Fibroblast of lung (primary cell): Measurements from ENCODE around the gene ADH1C. TPM values are rescaled to one million over a fixed set of nuclear protein-coding genes. Genes with fewer than 3 reads are reported as not detected.

Experiments used
- DNase-seq, 2 donors: peaks; one replicate each; pipeline versions ENCODE4 v3.0.0 to v3.0.0-alpha.2; 2010; ENCODE audit warnings: low read depth in 2 of 2
- H2AFZ ChIP-seq: 2 replicates; pipeline ENCODE4 v1.5.1; 2012; ENCODE audit warnings: low read length, control low read depth, inconsistent platforms
- H3K27ac ChIP-seq: 2 replicates; pipeline ENCODE4 v1.5.1; 2011; ENCODE audit warnings: low read length, control low read depth; ENCODE audit not compliant: insufficient read depth
- H3K27me3 ChIP-seq: 2 replicates; pipeline ENCODE4 v1.5.1; 2011; ENCODE audit warnings: mild to moderate bottlenecking, low read length; ENCODE audit not compliant: control insufficient read depth, insufficient read depth
- H3K36me3 ChIP-seq: 2 replicates; pipeline ENCODE4 v1.5.1; 2011; ENCODE audit warnings: low read length; ENCODE audit not compliant: control insufficient read depth, insufficient read depth
- H3K4me1 ChIP-seq: 2 replicates; pipeline ENCODE4 v1.5.1; 2011; ENCODE audit warnings: low read length; ENCODE audit not compliant: control insufficient read depth, insufficient read depth; ENCODE audit errors: extremely low read depth
- H3K4me2 ChIP-seq: 2 replicates; pipeline ENCODE4 v1.5.1; 2011; ENCODE audit warnings: low read length, control low read depth; ENCODE audit not compliant: insufficient read depth; ENCODE audit errors: extremely low read depth
- H3K4me3 ChIP-seq, 4 experiments: fragments of 200-600 bp in 1 of 4; sonication (generic) in 1 of 4; replicated peaks in 1 of 4; 2 replicates each; pipeline ENCODE4 v1.5.1; 2011 to 2016; ENCODE audit warnings: low read length in 4 of 4, low read depth in 3 of 4, mild to moderate bottlenecking in 3 of 4, control low read depth in 2 of 4, inconsistent platforms in 1 of 4, mixed read lengths in 1 of 4; ENCODE audit not compliant: insufficient read depth in 1 of 4; ENCODE audit errors: control extremely low read depth in 1 of 4
- H3K79me2 ChIP-seq: 2 replicates; pipeline ENCODE4 v1.5.1; 2012; ENCODE audit warnings: mild to moderate bottlenecking, low read length, inconsistent platforms; ENCODE audit not compliant: control insufficient read depth, insufficient read depth
- H3K9ac ChIP-seq: 2 replicates; pipeline ENCODE4 v1.5.1; 2011; ENCODE audit warnings: mild to moderate bottlenecking, low read length, control low read depth; ENCODE audit not compliant: insufficient read depth
- H3K9me3 ChIP-seq: 2 replicates; pipeline ENCODE4 v1.5.1; 2012; ENCODE audit warnings: low read depth, low read length; ENCODE audit not compliant: control insufficient read depth, insufficient read depth
- H4K20me1 ChIP-seq: 2 replicates; pipeline ENCODE4 v1.5.1; 2011; ENCODE audit warnings: low read length; ENCODE audit not compliant: control insufficient read depth, insufficient read depth; ENCODE audit errors: extremely low read depth
- EZH2 ChIP-seq: IDR thresholded peaks from 2 replicates; pipeline ENCODE4 v1.5.1; 2012; ENCODE audit warnings: low read length, control low read depth, mild to moderate bottlenecking; ENCODE audit errors: missing control alignments
- polyA plus RNA-seq, 2 donors: library from polyadenylated mRNA; depleted of rRNA in 1 of 2; stranded (reverse) in 1 of 2; unstranded in 1 of 2; fragments of >200 nt; gene quantifications; 2 replicates each; pipeline ENCODE4 v1.2.1, GENCODE V29; 2011 to 2012; ENCODE audit warnings: missing spikeins in 1 of 2
- total RNA-seq: library from RNA; depleted of rRNA; stranded (reverse); fragments of >200 nt; gene quantifications from 2 replicates; pipeline ENCODE4 v1.2.1, GENCODE V29; 2014
- TF ChIP-seq, protein P1 (sequence below), 2 donors: IDR thresholded peaks in 1 of 2; conservative IDR thresholded peaks in 1 of 2; 1 replicate in 1 of 2; 2 replicates in 1 of 2; pipeline ENCODE4 v1.5.1; 2011 to 2012; ENCODE audit warnings: low read length in 2 of 2, control low read depth in 1 of 2, inconsistent platforms in 1 of 2, low read depth in 1 of 2, mild to moderate bottlenecking in 1 of 2

ADH1C gene
- total and polyA plus RNA-seq, 2 donors (not counting 1 experiment from before 2014, with no cell fraction given), result 0.83 to 1.2 TPM

DNA sequence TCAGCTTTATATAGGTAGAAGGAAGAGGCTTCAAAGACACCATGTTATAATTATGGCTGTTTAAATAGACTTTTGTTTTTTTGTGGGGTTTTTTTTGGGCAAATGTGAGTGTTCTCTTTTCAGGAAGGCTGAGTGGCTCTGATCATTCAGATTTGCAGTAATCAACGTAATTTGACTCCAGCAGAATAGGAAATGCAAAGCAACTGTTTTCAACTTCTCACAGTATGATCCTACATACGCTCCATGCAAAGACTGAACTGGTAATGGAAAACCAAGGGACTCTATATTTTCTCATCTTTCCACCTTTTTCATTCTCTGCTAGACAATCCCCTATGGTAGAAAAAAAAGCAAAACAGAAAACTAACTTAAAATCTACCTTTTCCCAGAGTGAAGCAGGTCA lies 42.2 kb downstream of the ADH1C start:
- Histone ChIP-seq H3K4me3 (no peak overlapping the region), H3K4me2 (no peak overlapping the region), H4K20me1 (no peaks in the 10 kb centered on the region), H3K36me3 (no peaks in the 10 kb centered on the region), H3K9me3 (no peaks in the 10 kb centered on the region), H3K9ac (no peak overlapping the region), H3K4me1 (no peaks in the 10 kb centered on the region), H2AFZ (no peak overlapping the region), H3K27ac (no peak overlapping the region), H3K79me2 (no peaks in the 10 kb centered on the region), H3K27me3 (no peaks in the 10 kb centered on the region)
- TF ChIP-seq EZH2, result no peak
- TF ChIP-seq, protein P1, sequence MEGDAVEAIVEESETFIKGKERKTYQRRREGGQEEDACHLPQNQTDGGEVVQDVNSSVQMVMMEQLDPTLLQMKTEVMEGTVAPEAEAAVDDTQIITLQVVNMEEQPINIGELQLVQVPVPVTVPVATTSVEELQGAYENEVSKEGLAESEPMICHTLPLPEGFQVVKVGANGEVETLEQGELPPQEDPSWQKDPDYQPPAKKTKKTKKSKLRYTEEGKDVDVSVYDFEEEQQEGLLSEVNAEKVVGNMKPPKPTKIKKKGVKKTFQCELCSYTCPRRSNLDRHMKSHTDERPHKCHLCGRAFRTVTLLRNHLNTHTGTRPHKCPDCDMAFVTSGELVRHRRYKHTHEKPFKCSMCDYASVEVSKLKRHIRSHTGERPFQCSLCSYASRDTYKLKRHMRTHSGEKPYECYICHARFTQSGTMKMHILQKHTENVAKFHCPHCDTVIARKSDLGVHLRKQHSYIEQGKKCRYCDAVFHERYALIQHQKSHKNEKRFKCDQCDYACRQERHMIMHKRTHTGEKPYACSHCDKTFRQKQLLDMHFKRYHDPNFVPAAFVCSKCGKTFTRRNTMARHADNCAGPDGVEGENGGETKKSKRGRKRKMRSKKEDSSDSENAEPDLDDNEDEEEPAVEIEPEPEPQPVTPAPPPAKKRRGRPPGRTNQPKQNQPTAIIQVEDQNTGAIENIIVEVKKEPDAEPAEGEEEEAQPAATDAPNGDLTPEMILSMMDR (conservative IDR thresholded peaks at IDR 0.05 in 1 of 2, IDR thresholded peaks at IDR 0.05 in 1 of 2; ENCODE audit: low read depth in 1 of 2, low read length in 2 of 2), result no peak
- no peak for DNase-seq

DNA sequence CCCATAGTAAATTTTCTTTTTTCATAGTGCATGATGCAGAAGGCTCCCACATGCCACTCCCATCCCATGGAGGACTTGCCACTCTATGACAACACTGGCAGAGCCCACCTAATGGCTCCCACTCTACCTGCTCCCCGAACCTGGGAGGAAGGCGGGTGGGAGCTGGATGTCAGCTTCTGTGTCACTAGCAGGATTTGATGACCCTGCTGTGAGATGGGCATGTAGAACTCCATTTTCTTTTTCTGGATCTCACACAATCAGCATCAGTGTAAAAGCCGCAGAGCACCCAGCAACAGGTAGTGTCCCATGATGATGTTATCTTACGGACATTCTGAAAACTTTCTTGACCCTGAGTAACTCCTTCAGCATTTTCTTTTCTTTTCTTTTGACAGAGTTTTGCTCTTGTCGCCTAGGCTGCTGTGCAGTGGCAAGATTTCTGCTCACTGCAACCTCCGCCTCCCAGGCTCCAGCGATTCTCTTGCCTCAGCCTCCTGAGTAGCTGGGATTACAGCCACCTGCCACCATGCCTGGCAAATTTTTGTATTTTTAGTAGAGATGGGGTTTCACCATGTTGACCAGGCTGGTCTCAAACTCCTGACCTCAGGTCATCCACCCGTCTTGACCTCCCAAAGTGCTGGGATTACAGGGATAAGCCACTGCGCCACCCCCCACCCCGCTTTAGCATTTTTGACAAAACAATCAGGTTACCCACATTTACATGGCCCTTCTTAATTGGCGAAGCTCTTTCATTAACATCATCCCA lies 46.7 kb downstream of the ADH1C start:
- peak in 1 of 2 donors; percentile 47 for DNase-seq
- H2AFZ ChIP-seq, result no peak overlapping the region

DNA sequence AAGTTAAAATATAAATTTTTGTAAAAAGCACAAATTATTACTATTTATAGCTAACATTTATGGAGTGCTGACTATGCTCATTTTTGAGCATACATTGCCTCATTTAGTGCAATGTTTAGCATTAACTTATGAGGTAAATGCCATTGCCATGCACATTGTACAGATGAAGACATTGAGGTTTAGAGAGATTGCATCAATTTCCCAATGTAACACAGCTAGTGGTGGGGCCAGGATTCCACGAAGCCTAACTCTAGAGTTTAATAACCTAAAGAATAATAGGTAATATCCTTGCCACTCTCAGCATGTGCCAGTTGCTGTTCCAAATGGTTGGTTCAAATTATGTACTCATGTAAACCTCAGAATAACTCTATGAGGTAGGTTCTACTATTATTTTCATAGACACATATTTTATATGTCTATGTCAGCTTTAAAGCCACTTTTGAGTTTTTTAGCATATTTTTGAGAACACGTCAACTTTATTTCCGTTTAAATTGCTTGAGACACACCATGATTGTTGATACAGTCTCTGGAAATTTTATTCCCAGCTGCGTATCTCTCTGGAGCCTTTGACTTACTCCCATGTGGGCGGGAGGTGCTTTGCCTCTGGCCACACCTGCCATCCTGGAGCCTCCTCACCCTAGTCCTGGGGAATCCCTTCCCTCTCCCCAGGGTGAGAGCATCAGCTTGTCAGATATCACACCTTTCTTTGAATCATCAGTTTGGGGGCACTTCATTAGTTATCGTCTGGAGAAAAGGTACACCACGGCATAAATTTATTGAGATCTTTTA lies 51.0 kb downstream of the ADH1C start:
- H2AFZ ChIP-seq, result no peak overlapping the region
- no peak overlapping the region for H3K9ac ChIP-seq
- DNase-seq, result peak in 1 of 2 donors; percentile 91
- no peak for TF ChIP-seq EZH2
- TF ChIP-seq, protein P1 (conservative IDR thresholded peaks at IDR 0.05 in 1 of 2, IDR thresholded peaks at IDR 0.05 in 1 of 2; ENCODE audit: low read depth in 1 of 2, low read length in 2 of 2), result no peak
- no peak overlapping the region for H3K4me3 ChIP-seq
- H3K4me2 ChIP-seq, result peak overlapping the region; percentile 83
- peak overlapping the region; percentile 62 for H3K27ac ChIP-seq
- peaks cover 5% of the 10 kb centered on the region for H3K4me1 ChIP-seq
- H3K9me3 ChIP-seq, result no peaks in the 10 kb centered on the region
- no peaks in the 10 kb centered on the region for H4K20me1 ChIP-seq
- H3K27me3 ChIP-seq, result no peaks in the 10 kb centered on the region
- H3K36me3 ChIP-seq, result no peaks in the 10 kb centered on the region
- no peaks in the 10 kb centered on the region for H3K79me2 ChIP-seq

More for the DNA sequence above, 46.7 kb downstream of the ADH1C start:
- Histone ChIP-seq H3K79me2 (no peaks in the 10 kb centered on the region), H4K20me1 (no peaks in the 10 kb centered on the region), H3K9ac (no peak overlapping the region), H3K9me3 (no peaks in the 10 kb centered on the region), H3K4me1 (peaks cover 5% of the 10 kb centered on the region), H3K36me3 (no peaks in the 10 kb centered on the region), H3K27me3 (no peaks in the 10 kb centered on the region), H3K4me2 (no peak overlapping the region), H3K4me3 (no peak overlapping the region), H3K27ac (no peak overlapping the region)
- TF ChIP-seq EZH2, result no peak
- TF ChIP-seq, protein P1 (conservative IDR thresholded peaks at IDR 0.05 in 1 of 2, IDR thresholded peaks at IDR 0.05 in 1 of 2; ENCODE audit: low read depth in 1 of 2, low read length in 2 of 2), result no peak
